ENCODE data around the gene HDX. TPM values are rescaled to one million over a fixed set of nuclear protein-coding genes. Genes with fewer than 3 reads are reported as not detected.

Gene HDX
- polyA plus RNA-seq, 6 donors from 2014 or later, result 0.97 to 3.5 (median 1.6) TPM; not detected in 1

- ATAC-seq (ENCODE audit: low read depth in 2 of 2) (no peak), DNase-seq (no peak)
- H3K36me3 Mint-ChIP-seq, result peaks cover 3% of the 10 kb centered on the region in 2 donors
- H3K4me1 Mint-ChIP-seq, result no peaks in the 10 kb centered on the region
- H3K9me3 Mint-ChIP-seq, result peaks cover 0 to 27% (median 12%) of the 10 kb centered on the region in 7 donors
- H3K4me3 Mint-ChIP-seq, result no peak overlapping the region
- no peak overlapping the region for H3K27ac Mint-ChIP-seq
- H3K27me3 Mint-ChIP-seq, result no peaks in the 10 kb centered on the region
These were observed 48.7 kb downstream of the HDX start for GRCh38 chrX:84453351-84454246.

GRCh38 chrX:84441143-84441542, 61.1 kb downstream of the HDX start:
- Mint-ChIP-seq H3K36me3 (peaks cover 0 to 11% of the 10 kb centered on the region in 2 donors), H3K9me3 (peaks cover 0 to 20% (median 9%) of the 10 kb centered on the region in 7 donors), H3K27me3 (no peaks in the 10 kb centered on the region), H3K4me1 (no peaks in the 10 kb centered on the region), H3K27ac (no peak overlapping the region), H3K4me3 (no peak overlapping the region)
- no peak for ATAC-seq (ENCODE audit: low read depth in 2 of 2)
- DNase-seq, result no peak

- no peak for DNase-seq
These were observed 87.1 kb downstream of the HDX start for GRCh38 chrX:84415140-84415539.

GRCh38 chrX:84363663-84364062, 138.6 kb downstream of the HDX start:
- ATAC-seq (ENCODE audit: low read depth in 2 of 2), result no peak
- H3K9me3 Mint-ChIP-seq, result peaks cover 0 to 18% (median 6%) of the 10 kb centered on the region in 7 donors

More at GRCh38 chrX:84415140-84415539, 87.1 kb downstream of the HDX start:
- no peak for ATAC-seq (ENCODE audit: low read depth in 2 of 2)
- Mint-ChIP-seq H3K9me3 (peaks cover under 1 to 13% (median 5%) of the 10 kb centered on the region in 7 donors), H3K4me1 (peaks cover 0 to 9% (median 0%) of the 10 kb centered on the region in 3 donors), H3K36me3 (peaks cover 0 to 4% of the 10 kb centered on the region in 2 donors), H3K27me3 (no peaks in the 10 kb centered on the region), H3K27ac (no peak overlapping the region), H3K4me3 (no peak overlapping the region)

GRCh38 chrX:84363051-84363450, 139.2 kb downstream of the HDX start:
- no peaks in the 10 kb centered on the region for H3K4me1 Mint-ChIP-seq
- DNase-seq (no peak), ATAC-seq (ENCODE audit: low read depth in 2 of 2) (no peak)
- H3K9me3 Mint-ChIP-seq, result peaks cover 0 to 18% (median 8%) of the 10 kb centered on the region in 7 donors
- H3K36me3 Mint-ChIP-seq, result no peaks in the 10 kb centered on the region
- H3K27me3 Mint-ChIP-seq, result no peaks in the 10 kb centered on the region
- H3K27ac Mint-ChIP-seq, result no peak overlapping the region
- H3K4me3 Mint-ChIP-seq, result no peak overlapping the region

More at GRCh38 chrX:84363663-84364062, 138.6 kb downstream of the HDX start:
- no peaks in the 10 kb centered on the region for H3K4me1 Mint-ChIP-seq
- H3K4me3 Mint-ChIP-seq, result no peak overlapping the region
- no peaks in the 10 kb centered on the region for H3K27me3 Mint-ChIP-seq
- H3K27ac Mint-ChIP-seq, result no peak overlapping the region
- DNase-seq, result no peak
- H3K36me3 Mint-ChIP-seq, result no peaks in the 10 kb centered on the region

GRCh38 chrX:84362184-84362838, 139.9 kb downstream of the HDX start:
- H3K4me3 Mint-ChIP-seq, result no peak overlapping the region
- no peaks in the 10 kb centered on the region for H3K27me3 Mint-ChIP-seq
- DNase-seq, result no peak
- no peak overlapping the region for H3K27ac Mint-ChIP-seq
- ATAC-seq (ENCODE audit: low read depth in 2 of 2), result no peak
- H3K9me3 Mint-ChIP-seq, result peaks cover 0 to 18% (median 8%) of the 10 kb centered on the region in 7 donors
- no peaks in the 10 kb centered on the region for H3K4me1 Mint-ChIP-seq
- no peaks in the 10 kb centered on the region for H3K36me3 Mint-ChIP-seq

- Mint-ChIP-seq H3K4me3 (no peak overlapping the region), H3K4me1 (no peaks in the 10 kb centered on the region)
- no peak for DNase-seq
These were observed 144.0 kb downstream of the HDX start for GRCh38 chrX:84358271-84358670.

GRCh38 chrX:84357296-84357695, 145.0 kb downstream of the HDX start:
- H3K27me3 Mint-ChIP-seq, result no peaks in the 10 kb centered on the region

More at GRCh38 chrX:84358271-84358670, 144.0 kb downstream of the HDX start:
- H3K27me3 Mint-ChIP-seq, result no peaks in the 10 kb centered on the region
- peaks cover 0 to 8% (median 3%) of the 10 kb centered on the region in 7 donors for H3K9me3 Mint-ChIP-seq
- H3K36me3 Mint-ChIP-seq, result no peaks in the 10 kb centered on the region
- ATAC-seq (ENCODE audit: low read depth in 2 of 2), result no peak
- H3K27ac Mint-ChIP-seq, result no peak overlapping the region

GRCh38 chrX:84340968-84341367, 161.3 kb downstream of the HDX start:
- Mint-ChIP-seq H3K9me3 (peaks cover 0 to 4% (median 0%) of the 10 kb centered on the region in 7 donors), H3K4me1 (peaks cover 0 to 5% (median 4%) of the 10 kb centered on the region in 3 donors), H3K4me3 (no peak overlapping the region), H3K36me3 (no peaks in the 10 kb centered on the region), H3K27me3 (no peaks in the 10 kb centered on the region), H3K27ac (peak overlapping the region in 1 of 6 donors; percentile 56)
- no peak for DNase-seq
- ATAC-seq (ENCODE audit: low read depth in 2 of 2), result no peak

More at GRCh38 chrX:84357296-84357695, 145.0 kb downstream of the HDX start:
- H3K9me3 Mint-ChIP-seq, result peaks cover 0 to 8% (median 3%) of the 10 kb centered on the region in 7 donors
- H3K4me3 Mint-ChIP-seq, result no peak overlapping the region
- H3K36me3 Mint-ChIP-seq, result no peaks in the 10 kb centered on the region
- no peaks in the 10 kb centered on the region for H3K4me1 Mint-ChIP-seq
- DNase-seq (no peak), ATAC-seq (ENCODE audit: low read depth in 2 of 2) (no peak)
- no peak overlapping the region for H3K27ac Mint-ChIP-seq

GRCh38 chrX:84339507-84340364, 162.5 kb downstream of the HDX start:
- Mint-ChIP-seq H3K27me3 (no peaks in the 10 kb centered on the region), H3K4me3 (peak overlapping the region in 1 of 8 donors; percentile 62), H3K27ac (no peak overlapping the region), H3K36me3 (no peaks in the 10 kb centered on the region), H3K9me3 (peaks cover 0 to 4% (median 0%) of the 10 kb centered on the region in 7 donors), H3K4me1 (peaks cover 0 to 5% (median 4%) of the 10 kb centered on the region in 3 donors)
- DNase-seq (no peak), ATAC-seq (ENCODE audit: low read depth in 2 of 2) (peak in 1 of 2 donors; percentile 52)

GRCh38 chrX:84336646-84337045, 165.6 kb downstream of the HDX start:
- Mint-ChIP-seq H3K4me3 (no peak overlapping the region), H3K9me3 (peaks cover 0 to 4% (median 0%) of the 10 kb centered on the region in 7 donors), H3K27ac (no peak overlapping the region), H3K36me3 (no peaks in the 10 kb centered on the region), H3K4me1 (peaks cover 0 to 5% (median 4%) of the 10 kb centered on the region in 3 donors), H3K27me3 (no peaks in the 10 kb centered on the region)
- DNase-seq, result no peak
- no peak for ATAC-seq (ENCODE audit: low read depth in 2 of 2)

- Mint-ChIP-seq H3K27ac (no peak overlapping the region), H3K4me3 (no peak overlapping the region), H3K36me3 (no peaks in the 10 kb centered on the region), H3K9me3 (peaks cover 0 to 4% (median 0%) of the 10 kb centered on the region in 7 donors), H3K27me3 (no peaks in the 10 kb centered on the region), H3K4me1 (peaks cover 0 to 5% (median 2%) of the 10 kb centered on the region in 3 donors)
- ATAC-seq (ENCODE audit: low read depth in 2 of 2) (no peak), DNase-seq (no peak)
These were observed 167.1 kb downstream of the HDX start for GRCh38 chrX:84335121-84335520.
